Activated CD4-positive, alpha-beta T cell treated with anti-CD3 and anti-CD28 coated beads, Interleukin-2, amount 10 ng/mL, durations not matched to agents 7 days and 5 days (primary cell): ENCODE results near the gene EP400. TPM values are rescaled to one million over a fixed set of nuclear protein-coding genes. Genes with fewer than 3 reads are reported as not detected.
"Not testable (repeated sequence)": the region's sequence is repeated elsewhere in the genome, so short reads cannot be mapped to it uniquely, and the experiment has no call there.

Source experiments
- CTCF ChIA-PET: fragments of 350-600 bp; sonication (Branson Sonifier 250); formaldehyde crosslinking; loops from one replicate; lab custom pipeline; 2021; ENCODE audit warnings: antibody characterized with exemption; lab: Charles Lee
- POLR2A ChIA-PET: fragments of 350-600 bp; sonication (Branson Sonifier 250); formaldehyde crosslinking; loops from one replicate; lab custom pipeline; 2021; ENCODE audit warnings: antibody characterized with exemption; lab: Charles Lee
- DNase-seq: peaks from one replicate; pipeline ENCODE4 v3.0.0-alpha.2; 2020
- H3K27ac Mint-ChIP-seq: one replicate; pipeline ENCODE4 v1.8.0; 2021; ENCODE audit warnings: mild to moderate bottlenecking, moderate library complexity, mixed read lengths
- H3K27me3 Mint-ChIP-seq: one replicate; pipeline ENCODE4 v1.8.0; 2021; ENCODE audit warnings: mixed read lengths
- H3K36me3 Mint-ChIP-seq: one replicate; pipeline ENCODE4 v1.8.0; 2021; ENCODE audit warnings: low read depth, mixed read lengths
- H3K4me1 Mint-ChIP-seq: one replicate; pipeline ENCODE4 v1.8.0; 2021; ENCODE audit warnings: mixed read lengths
- H3K4me3 Mint-ChIP-seq: one replicate; pipeline ENCODE4 v1.8.0; 2021; ENCODE audit warnings: mild to moderate bottlenecking, moderate library complexity, mixed read lengths
- H3K9me3 Mint-ChIP-seq: one replicate; pipeline ENCODE4 v1.8.0; 2021; ENCODE audit warnings: mixed read lengths
- total RNA-seq, 2 experiments: library from RNA; stranded (reverse); gene quantifications; one replicate each; pipeline ENCODE4 v1.2.3, GENCODE V29; 2021

The EP400 gene
- total RNA-seq, 2 experiments from 2014 or later, result 53.9 to 57.0 TPM

DNA sequence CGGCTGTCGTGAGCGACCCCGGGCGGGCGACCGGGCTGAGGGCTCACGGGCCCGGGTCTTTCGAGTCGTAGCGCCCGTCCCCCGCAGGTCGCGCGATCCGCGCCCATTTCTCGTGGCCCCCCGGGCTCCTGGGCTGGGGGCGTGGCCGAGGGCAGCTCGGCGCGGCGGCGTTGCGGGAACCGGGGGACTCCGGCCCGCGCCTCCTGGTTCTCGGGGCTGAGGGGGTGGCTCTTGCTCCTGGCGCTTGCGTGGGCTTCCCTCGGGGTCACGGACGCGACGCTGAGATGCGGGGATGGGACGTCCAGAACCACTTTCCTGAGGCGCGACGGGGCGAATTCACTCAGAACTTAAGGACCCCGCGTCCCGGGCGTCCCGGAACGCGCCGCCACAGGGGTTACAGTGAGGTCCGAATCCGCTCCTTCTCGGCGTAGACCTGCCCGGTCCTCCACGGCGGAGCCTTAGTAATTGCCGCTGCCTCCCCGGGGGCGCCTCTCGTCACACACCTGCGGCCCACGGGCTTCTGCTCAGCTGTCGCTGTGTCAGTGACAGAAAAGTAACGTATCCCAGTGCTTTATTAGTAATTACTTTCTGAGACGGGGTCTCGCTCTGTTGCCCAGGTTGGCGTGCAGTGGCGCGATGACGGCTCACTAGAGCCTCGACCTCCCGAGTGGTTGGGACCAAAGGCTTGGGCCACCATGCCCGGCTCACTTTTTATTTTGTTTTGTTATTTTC lies 606 bp downstream of the EP400 start:
- no peaks in the 10 kb centered on the region for H3K27me3 Mint-ChIP-seq
- ChIA-PET POLR2A (no interaction called here), CTCF (interaction anchor here (0.6 to 2.6 kb wide), 4 partner anchors 8 to 35 kb away, joined by 3 to 7 read pairs (median 4); no protein-coding TSS in a partner anchor)
- peak overlapping the region; percentile 95 for H3K27ac Mint-ChIP-seq
- no peaks in the 10 kb centered on the region for H3K9me3 Mint-ChIP-seq
- peak overlapping the region; percentile 92 for H3K4me3 Mint-ChIP-seq
- peak; percentile 27 for DNase-seq
- H3K36me3 Mint-ChIP-seq, result no peaks in the 10 kb centered on the region
- peaks cover 33% of the 10 kb centered on the region for H3K4me1 Mint-ChIP-seq

DNA sequence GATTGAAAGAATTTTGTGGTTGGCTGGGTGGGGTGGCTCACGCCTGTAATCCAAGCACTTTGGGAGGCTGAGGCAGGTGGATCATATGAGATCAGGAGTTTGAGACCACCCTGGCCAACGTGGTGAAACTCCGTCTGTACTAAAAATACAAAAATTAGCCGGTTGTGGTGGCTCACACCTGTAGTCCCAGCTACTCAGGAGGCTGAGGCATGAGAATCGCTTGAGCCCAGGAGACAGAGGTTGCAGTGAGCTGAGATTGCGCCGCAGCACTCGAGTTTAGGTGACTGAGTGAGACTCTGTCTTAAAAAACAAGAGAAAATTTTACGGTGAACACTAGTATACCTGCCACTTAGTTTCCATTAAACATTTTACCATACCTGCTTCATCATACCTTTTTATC lies 4.1 kb downstream of the EP400 start:
- H3K36me3 Mint-ChIP-seq, H3K4me3 Mint-ChIP-seq, H3K27ac Mint-ChIP-seq, POLR2A ChIA-PET, DNase-seq, H3K9me3 Mint-ChIP-seq, CTCF ChIA-PET, H3K27me3 Mint-ChIP-seq: not testable (repeated sequence)
- H3K4me1 Mint-ChIP-seq, result peaks cover 39% of the 10 kb centered on the region

DNA sequence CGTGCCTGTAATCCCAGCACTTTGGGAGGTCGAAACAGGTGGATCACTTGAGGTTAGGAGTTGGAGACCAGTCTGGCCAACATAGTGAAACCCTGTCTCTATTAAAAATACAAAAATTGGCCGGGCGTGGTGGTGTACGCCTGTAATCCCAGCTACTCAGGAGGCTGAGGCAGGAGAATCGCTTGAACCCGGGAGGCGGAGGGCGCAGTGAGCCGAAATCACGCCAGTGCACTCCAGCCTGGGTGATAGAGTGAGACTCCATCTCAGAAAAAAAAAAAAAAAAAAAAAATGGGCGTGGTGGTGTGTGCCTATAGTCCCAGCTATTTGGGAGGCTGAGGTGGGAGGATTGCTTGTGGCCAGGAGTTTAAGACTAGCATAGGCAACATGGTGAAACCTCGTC lies 4.7 kb downstream of the EP400 start:
- H3K9me3 Mint-ChIP-seq, H3K36me3 Mint-ChIP-seq, H3K27me3 Mint-ChIP-seq, H3K4me3 Mint-ChIP-seq, DNase-seq: not testable (repeated sequence)
- Mint-ChIP-seq H3K4me1 (peaks cover 43% of the 10 kb centered on the region), H3K27ac (peak overlapping the region; percentile 46)
- CTCF ChIA-PET, result interaction anchor here (0.6 kb wide), 1 partner anchor 729 kb away, joined by 3 read pairs; no protein-coding TSS in a partner anchor
- POLR2A ChIA-PET, result interaction anchor here (0.6 kb wide), 1 partner anchor 22 kb away, joined by 3 read pairs; no protein-coding TSS in a partner anchor

DNA sequence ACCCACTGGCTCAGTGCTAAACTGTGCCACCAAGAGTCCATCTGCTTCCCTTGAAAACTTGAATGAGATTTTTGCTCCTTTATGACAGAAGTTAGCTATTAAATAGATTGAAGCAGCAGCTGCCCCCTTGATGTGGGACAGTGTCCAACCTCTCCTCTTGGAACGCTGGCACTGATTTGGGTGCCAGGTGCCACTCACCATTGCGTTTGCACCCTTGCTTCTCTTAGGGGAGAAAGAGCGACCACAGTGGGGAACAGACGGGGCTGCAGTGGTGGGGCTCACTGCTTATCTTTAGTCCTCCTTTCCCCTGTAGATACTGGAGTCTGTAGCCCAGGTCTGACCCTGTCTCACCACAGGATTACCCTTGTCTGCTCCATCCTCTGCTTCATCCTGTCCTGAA lies 9.4 kb downstream of the EP400 start:
- no peak for DNase-seq
- H3K4me3 Mint-ChIP-seq, result no peak overlapping the region
- ChIA-PET POLR2A (no interaction called here), CTCF (interaction anchor here (1.4 to 1.8 kb wide), 3 partner anchors 10 to 111 kb away, joined by 3 to 5 read pairs (median 3); partner anchors contain the start of gene EP400)
- H3K27ac Mint-ChIP-seq, result no peak overlapping the region
- peaks cover 10% of the 10 kb centered on the region for H3K36me3 Mint-ChIP-seq
- H3K4me1 Mint-ChIP-seq, result peaks cover 46% of the 10 kb centered on the region
- H3K27me3 Mint-ChIP-seq, result no peaks in the 10 kb centered on the region
- H3K9me3 Mint-ChIP-seq, result no peaks in the 10 kb centered on the region

DNA sequence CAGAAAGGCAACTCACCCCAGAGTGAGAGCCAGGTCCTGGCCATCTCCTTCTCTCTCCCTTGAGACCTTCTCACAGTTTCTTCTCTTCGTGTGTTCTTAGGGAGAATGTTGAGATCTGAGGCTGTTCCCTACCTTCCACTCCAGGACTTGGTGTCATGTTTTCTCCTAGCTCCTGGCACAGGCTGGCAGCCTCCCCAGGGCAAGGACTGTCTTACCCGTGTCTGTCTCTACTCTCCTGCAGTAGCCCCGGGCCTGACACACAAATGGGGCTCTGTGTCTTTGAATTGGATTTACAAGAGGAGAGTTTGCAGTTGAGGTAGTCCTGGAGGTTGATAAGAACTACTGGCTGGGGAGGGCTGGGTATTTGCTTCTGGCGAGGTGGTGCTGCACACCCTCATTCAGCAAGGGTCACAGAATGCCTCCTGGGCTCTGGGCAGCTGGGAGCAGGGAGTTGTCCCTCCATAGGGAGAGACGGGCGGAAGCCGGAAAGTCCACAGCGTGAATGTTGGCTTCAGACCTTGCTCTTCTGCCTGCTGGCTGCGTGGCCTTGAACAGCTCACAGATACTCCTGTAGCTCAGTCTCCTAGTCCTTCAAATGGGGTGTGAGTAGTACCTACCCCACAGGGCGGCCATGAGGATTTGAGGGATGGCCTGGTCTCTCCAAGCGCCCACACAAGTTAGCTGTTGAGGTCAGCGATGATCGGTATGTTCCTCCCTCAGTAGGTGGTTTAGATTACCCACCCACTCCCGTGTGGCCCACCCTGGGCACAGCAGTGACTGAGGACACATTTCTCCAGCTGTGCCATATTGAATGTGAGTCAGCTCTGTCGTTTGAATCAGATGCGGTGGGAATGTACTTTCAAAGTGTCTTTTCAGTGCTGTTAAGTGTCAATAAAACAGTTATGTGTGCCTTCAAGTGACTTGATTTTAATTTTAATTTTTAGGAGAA lies 10.2 kb downstream of the EP400 start:
- ChIA-PET CTCF (interaction anchor here (1.4 to 1.8 kb wide), 2 partner anchors 11 to 110 kb away, joined by 3 to 5 read pairs; partner anchors contain the start of gene EP400), POLR2A (no interaction called here)
- H3K27ac Mint-ChIP-seq, result peak overlapping the region; percentile 26
- no peak overlapping the region for H3K4me3 Mint-ChIP-seq
- no peaks in the 10 kb centered on the region for H3K27me3 Mint-ChIP-seq
- H3K4me1 Mint-ChIP-seq, result peaks cover 50% of the 10 kb centered on the region
- H3K36me3 Mint-ChIP-seq, result peaks cover 14% of the 10 kb centered on the region
- H3K9me3 Mint-ChIP-seq, result no peaks in the 10 kb centered on the region
- DNase-seq, result no peak

DNA sequence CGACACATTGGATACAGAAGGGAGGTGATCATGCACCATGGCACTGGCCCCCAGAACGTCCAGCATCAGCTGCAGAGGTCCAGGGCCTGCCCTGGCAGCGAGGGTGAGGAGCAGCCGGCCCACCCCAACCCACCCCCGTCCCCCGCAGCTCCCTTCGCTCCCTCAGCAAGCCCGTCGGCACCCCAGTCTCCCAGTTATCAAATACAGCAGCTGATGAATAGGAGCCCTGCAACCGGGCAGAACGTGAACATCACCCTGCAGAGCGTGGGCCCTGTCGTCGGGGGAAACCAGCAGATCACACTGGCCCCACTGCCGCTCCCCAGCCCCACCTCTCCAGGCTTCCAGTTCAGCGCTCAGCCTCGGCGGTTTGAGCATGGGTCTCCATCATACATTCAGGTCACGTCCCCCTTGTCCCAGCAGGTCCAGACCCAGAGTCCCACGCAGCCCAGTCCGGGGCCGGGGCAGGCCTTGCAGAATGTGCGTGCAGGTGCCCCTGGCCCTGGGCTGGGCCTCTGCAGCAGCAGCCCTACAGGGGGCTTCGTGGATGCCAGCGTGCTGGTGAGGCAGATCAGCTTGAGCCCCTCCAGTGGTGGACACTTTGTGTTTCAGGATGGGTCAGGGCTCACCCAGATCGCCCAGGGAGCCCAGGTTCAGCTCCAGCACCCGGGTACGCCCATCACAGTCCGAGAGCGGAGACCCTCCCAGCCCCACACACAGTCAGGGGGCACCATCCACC lies 11.0 kb downstream of the EP400 start:
- H3K9me3 Mint-ChIP-seq, H3K27me3 Mint-ChIP-seq, POLR2A ChIA-PET, DNase-seq, H3K4me3 Mint-ChIP-seq, H3K27ac Mint-ChIP-seq, CTCF ChIA-PET: not testable (repeated sequence)
- Mint-ChIP-seq H3K36me3 (peaks cover 20% of the 10 kb centered on the region), H3K4me1 (peaks cover 54% of the 10 kb centered on the region)

DNA sequence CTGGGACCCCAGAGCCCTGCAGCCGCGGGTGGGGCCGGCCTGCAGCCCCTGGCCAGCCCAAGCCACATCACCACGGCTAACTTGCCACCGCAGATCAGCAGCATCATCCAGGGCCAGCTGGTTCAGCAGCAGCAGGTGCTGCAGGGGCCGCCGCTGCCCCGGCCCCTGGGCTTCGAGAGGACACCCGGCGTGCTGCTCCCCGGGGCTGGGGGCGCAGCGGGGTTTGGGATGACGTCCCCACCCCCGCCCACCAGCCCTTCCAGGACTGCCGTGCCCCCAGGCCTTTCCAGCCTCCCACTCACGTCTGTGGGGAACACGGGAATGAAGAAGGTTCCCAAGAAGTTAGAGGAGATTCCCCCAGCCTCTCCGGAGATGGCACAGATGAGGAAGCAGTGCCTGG lies 11.6 kb downstream of the EP400 start:
- POLR2A ChIA-PET, H3K27ac Mint-ChIP-seq: not testable (repeated sequence)

DNA sequence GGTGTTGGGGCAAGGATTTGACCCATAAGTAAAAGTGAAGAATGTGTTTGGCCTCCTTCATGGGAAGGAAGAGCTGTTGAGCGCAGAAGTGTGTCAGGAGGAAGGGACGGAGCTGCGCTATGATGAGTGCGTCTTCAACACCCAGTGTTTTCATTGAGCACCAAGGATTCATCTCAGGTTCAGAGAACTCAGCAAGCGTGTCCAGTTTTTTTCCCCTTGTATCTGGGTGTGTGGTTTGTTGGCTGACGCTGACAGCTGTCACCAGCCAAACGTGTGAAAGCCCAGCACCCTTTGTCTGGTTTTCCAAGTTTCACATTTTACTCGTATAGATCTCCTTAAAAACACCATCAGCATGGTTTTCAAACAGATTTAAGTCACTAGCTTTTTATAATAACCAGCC lies 12.3 kb downstream of the EP400 start:
- CTCF ChIA-PET, result interaction anchor here (0.6 to 1.8 kb wide), 2 partner anchors 12 to 102 kb away, joined by 3 to 7 read pairs; partner anchors contain the start of gene EP400
- DNase-seq, result no peak
- Mint-ChIP-seq H3K27ac (no peak overlapping the region), H3K36me3 (peaks cover 17% of the 10 kb centered on the region), H3K9me3 (no peaks in the 10 kb centered on the region), H3K27me3 (no peaks in the 10 kb centered on the region), H3K4me1 (peaks cover 46% of the 10 kb centered on the region), H3K4me3 (no peak overlapping the region)
- POLR2A ChIA-PET, result no interaction called here

More for the DNA sequence above, 11.6 kb downstream of the EP400 start:
- peaks cover 48% of the 10 kb centered on the region for H3K4me1 Mint-ChIP-seq
- H3K27me3 Mint-ChIP-seq, CTCF ChIA-PET, H3K4me3 Mint-ChIP-seq, H3K9me3 Mint-ChIP-seq, DNase-seq: not testable (repeated sequence)
- H3K36me3 Mint-ChIP-seq, result peaks cover 17% of the 10 kb centered on the region

- Mint-ChIP-seq H3K9me3 (no peaks in the 10 kb centered on the region), H3K27me3 (no peaks in the 10 kb centered on the region), H3K36me3 (peaks cover 20% of the 10 kb centered on the region), H3K27ac (peak overlapping the region; percentile 27), H3K4me1 (peaks cover 38% of the 10 kb centered on the region), H3K4me3 (no peak overlapping the region)
- POLR2A ChIA-PET, result no interaction called here
- peak; percentile 43 for DNase-seq
- CTCF ChIA-PET, result interaction anchor here (1.8 kb wide), 1 partner anchor 13 kb away, joined by 7 read pairs; the partner anchor contains the start of gene EP400
These were observed 13.6 kb downstream of the EP400 start for GRCh38 chr12:131963381-131963780.

- POLR2A ChIA-PET, result no interaction called here
These were observed 15.3 kb downstream of the EP400 start for GRCh38 chr12:131965073-131965472.

DNA sequence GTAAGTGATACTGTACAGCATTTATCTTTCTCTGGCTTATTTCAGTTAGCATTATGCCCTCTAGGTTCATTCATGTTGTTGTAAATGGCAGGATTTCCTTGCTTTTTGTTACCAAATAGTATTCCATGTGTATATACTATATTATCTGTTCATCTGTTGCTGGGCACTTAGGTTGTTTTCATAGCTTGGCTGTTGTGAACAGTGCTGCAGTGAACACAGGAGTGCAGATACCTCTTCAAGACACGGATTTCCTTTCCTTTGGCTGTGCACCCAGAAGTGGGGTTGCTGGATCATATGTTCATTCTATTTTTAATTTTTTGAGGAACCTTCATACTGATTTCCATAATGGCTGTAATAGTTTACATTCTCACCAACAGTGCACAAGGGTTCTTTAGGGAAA lies 21.5 kb downstream of the EP400 start:
- CTCF ChIA-PET, result no interaction called here
- peak overlapping the region; percentile 39 for H3K27ac Mint-ChIP-seq
- no peak overlapping the region for H3K4me3 Mint-ChIP-seq
- H3K36me3 Mint-ChIP-seq, result peaks cover 7% of the 10 kb centered on the region
- DNase-seq, result no peak
- peaks cover 4% of the 10 kb centered on the region for H3K4me1 Mint-ChIP-seq
- no peaks in the 10 kb centered on the region for H3K27me3 Mint-ChIP-seq
- no peaks in the 10 kb centered on the region for H3K9me3 Mint-ChIP-seq
- POLR2A ChIA-PET, result no interaction called here

More at GRCh38 chr12:131965073-131965472, 15.3 kb downstream of the EP400 start:
- CTCF ChIA-PET, result no interaction called here
- Mint-ChIP-seq H3K27ac (no peak overlapping the region), H3K27me3 (no peaks in the 10 kb centered on the region), H3K9me3 (no peaks in the 10 kb centered on the region), H3K36me3 (peaks cover 21% of the 10 kb centered on the region), H3K4me1 (peaks cover 27% of the 10 kb centered on the region), H3K4me3 (no peak overlapping the region)
- no peak for DNase-seq

DNA sequence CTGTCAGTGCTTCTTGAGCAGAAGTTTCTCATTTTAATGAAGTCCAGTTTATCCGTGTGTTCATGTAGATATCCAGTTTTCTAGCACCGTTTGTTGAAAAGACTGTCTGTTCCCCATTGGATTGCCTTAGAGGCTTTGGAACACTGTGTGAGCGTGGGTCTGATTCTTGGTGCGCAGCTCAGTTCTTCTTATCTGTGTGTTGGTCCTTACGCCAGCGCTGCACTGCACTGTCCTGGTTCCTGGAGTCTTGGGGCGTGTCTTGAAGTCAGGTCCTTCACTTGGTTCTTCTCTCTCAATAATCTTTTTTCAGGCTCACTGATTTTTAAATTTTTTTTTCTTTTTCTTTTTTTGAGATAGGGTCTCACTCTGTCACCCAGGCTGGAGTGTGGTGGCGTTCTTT lies 25.5 kb downstream of the EP400 start:
- POLR2A ChIA-PET, result no interaction called here
- H3K27ac Mint-ChIP-seq, result no peak overlapping the region

More for the DNA sequence above, 25.5 kb downstream of the EP400 start:
- Mint-ChIP-seq H3K36me3 (peaks cover 10% of the 10 kb centered on the region), H3K27me3 (no peaks in the 10 kb centered on the region), H3K4me1 (peaks cover 7% of the 10 kb centered on the region), H3K9me3 (no peaks in the 10 kb centered on the region), H3K4me3 (no peak overlapping the region)
- CTCF ChIA-PET, result no interaction called here
- no peak for DNase-seq
